HepG2 (cell line): Measurements from ENCODE around the gene PRKCZ. TPM values are rescaled to one million over a fixed set of nuclear protein-coding genes. Genes with fewer than 3 reads are reported as not detected.

Experiments used
- ARHGAP35 ChIP-seq: sonication (generic); formaldehyde crosslinking; IDR thresholded peaks from 2 replicates; pipeline ENCODE4 v1.9.0; 2022; ENCODE audit warnings: mild to moderate bottlenecking, inconsistent platforms, moderate library complexity, missing genetic modification reagents, borderline replicate concordance
- ATF1 ChIP-seq: IDR thresholded peaks from 2 replicates; pipeline ENCODE4 v1.6.1; 2016; ENCODE audit warnings: mild to moderate bottlenecking, control low read depth
- CREM ChIP-seq, 2 experiments: sonication (generic) in 1 of 2; formaldehyde crosslinking in 1 of 2; IDR thresholded peaks; 2 replicates each; pipeline versions ENCODE4 v1.4.0 to v1.6.1; 2016 to 2020; ENCODE audit warnings: antibody characterized with exemption in 1 of 2, mild to moderate bottlenecking in 1 of 2, missing genetic modification reagents in 1 of 2
- FIP1L1 ChIP-seq: fragments of 200-400 bp; formaldehyde crosslinking; IDR thresholded peaks from 2 replicates; pipeline ENCODE4 v1.6.1; 2018; ENCODE audit warnings: low read depth, mild to moderate bottlenecking, low read length, moderate library complexity, borderline replicate concordance; ENCODE audit not compliant: insufficient read depth
- HNF4A ChIP-seq: sonication (generic); formaldehyde crosslinking; IDR thresholded peaks from 2 replicates; pipeline ENCODE4 v1.4.0; 2020; ENCODE audit warnings: missing genetic modification reagents
- JUND ChIP-seq: sonication (generic); formaldehyde crosslinking; IDR thresholded peaks from 2 replicates; pipeline ENCODE4 v1.8.0; 2022; ENCODE audit warnings: mild to moderate bottlenecking, missing genetic modification reagents
- LCORL ChIP-seq, 2 experiments: fragments of 450-650 bp in 1 of 2; sonication (generic) in 1 of 2; formaldehyde crosslinking in 1 of 2; IDR thresholded peaks; 2 replicates each; pipeline versions ENCODE4 v1.5.0 to v1.6.1; 2017 to 2020; ENCODE audit warnings: antibody characterized with exemption in 1 of 2, missing genetic modification reagents in 1 of 2
- POLR2AphosphoS5 ChIP-seq: IDR thresholded peaks from 2 replicates; pipeline ENCODE4 v1.6.1; 2012; ENCODE audit warnings: low read depth, low read length
- SAFB2 ChIP-seq: sonication (generic); formaldehyde crosslinking; IDR thresholded peaks from 2 replicates; pipeline ENCODE4 v1.5.1; 2020; ENCODE audit warnings: missing genetic modification reagents, low read depth, mild to moderate bottlenecking, borderline replicate concordance
- SRF ChIP-seq: IDR thresholded peaks from 2 replicates; pipeline ENCODE4 v1.6.1; 2011; ENCODE audit warnings: mild to moderate bottlenecking, low read depth, low read length, moderate library complexity
- TFDP2 ChIP-seq: sonication (generic); formaldehyde crosslinking; IDR thresholded peaks from 2 replicates; pipeline ENCODE4 v1.4.0; 2020; ENCODE audit warnings: missing genetic modification reagents
- ZNF138 ChIP-seq: sonication (generic); formaldehyde crosslinking; IDR thresholded peaks from 2 replicates; pipeline ENCODE4 v1.5.0; 2020; ENCODE audit warnings: mild to moderate bottlenecking, low read depth, missing genetic modification reagents
- ZNF20 ChIP-seq: sonication (generic); formaldehyde crosslinking; IDR thresholded peaks from 2 replicates; pipeline ENCODE4 v1.4.0; 2020; ENCODE audit warnings: mild to moderate bottlenecking, moderate library complexity, missing genetic modification reagents
- ZNF205 ChIP-seq: IDR thresholded peaks from 2 replicates; pipeline ENCODE4 v1.6.1; 2018; ENCODE audit warnings: missing biosample characterization, missing genetic modification reagents
- ZNF430 ChIP-seq: sonication (generic); formaldehyde crosslinking; IDR thresholded peaks from 2 replicates; pipeline ENCODE4 v1.9.0; 2021; ENCODE audit warnings: mild to moderate bottlenecking, missing genetic modification reagents
- ZNF468 ChIP-seq: sonication (generic); formaldehyde crosslinking; IDR thresholded peaks from 2 replicates; pipeline ENCODE4 v1.8.0; 2022; ENCODE audit warnings: mild to moderate bottlenecking, moderate library complexity, missing genetic modification reagents
- ZNF496 ChIP-seq: sonication (generic); formaldehyde crosslinking; IDR thresholded peaks from 2 replicates; pipeline ENCODE4 v1.8.1; 2023; ENCODE audit warnings: mild to moderate bottlenecking, moderate library complexity, missing genetic modification reagents; ENCODE audit not compliant: insufficient replicate concordance
- ZNF747 ChIP-seq: sonication (generic); formaldehyde crosslinking; IDR thresholded peaks from 2 replicates; pipeline ENCODE4 v1.8.1; 2023; ENCODE audit warnings: missing genetic modification reagents, mild to moderate bottlenecking, borderline replicate concordance
- ZSCAN25 ChIP-seq: sonication (generic); formaldehyde crosslinking; IDR thresholded peaks from 2 replicates; pipeline ENCODE4 v1.8.0; 2022; ENCODE audit warnings: mild to moderate bottlenecking, missing genetic modification reagents
- polyA plus RNA-seq, 8 experiments: library from polyadenylated mRNA; depleted of rRNA in 3 of 8; stranded (reverse) in 7 of 8; unstranded in 1 of 8; fragments of >200 nt; fragmentation: Illumina TruSeq in 4 of 8; extraction: Trizol in 4 of 8; gene quantifications; 2 replicates each; pipeline versions ENCODE4 v1.2.1 to v1.2.3, GENCODE V29; 2011 to 2016; ENCODE audit warnings: low read depth in 4 of 8, missing spikeins in 1 of 8, mixed read lengths in 1 of 8; ENCODE audit not compliant: insufficient read depth in 1 of 8
- total RNA-seq, 5 experiments: library from RNA; depleted of rRNA; stranded (reverse); fragments of >200 nt; fragmentation: Illumina TruSeq; extraction: Trizol; gene quantifications; 2 replicates each; pipeline ENCODE4 v1.2.3, GENCODE V29; 2016; ENCODE audit warnings: low read depth in 1 of 5

PRKCZ gene
- total and polyA plus RNA-seq, 2 of the 13 experiments (the other 11 are each of a cell fraction or from before 2014, with no cell fraction given): 34.7 to 85.2 TPM

GRCh38 chr1:2072109-2072806 is 22.0 kb downstream of the PRKCZ start (continued):
- TF ChIP-seq SRF (no peak), ARHGAP35 (CRISPR knock-in tag) (no peak), LCORL (IDR thresholded peaks at IDR 0.05) (no peak), LCORL (CRISPR knock-in tag; IDR thresholded peaks at IDR 0.05) (no peak), HNF4A (CRISPR knock-in tag) (peak; percentile 50; the same call in 1 of the 2 replicates), ZSCAN25 (CRISPR knock-in tag) (no peak), ZNF747 (CRISPR knock-in tag) (no peak), ZNF138 (CRISPR knock-in tag) (no peak), FIP1L1 (no peak), ZNF430 (CRISPR knock-in tag) (no peak), ZNF468 (no peak), ZNF20 (CRISPR knock-in tag) (no peak), JUND (CRISPR knock-in tag) (no peak), ZNF496 (CRISPR knock-in tag) (no peak), ZNF205 (CRISPR knock-in tag) (no peak), TFDP2 (CRISPR knock-in tag) (no peak), CREM (IDR thresholded peaks at IDR 0.05) (no peak), CREM (CRISPR knock-in tag; IDR thresholded peaks at IDR 0.05) (no peak), POLR2AphosphoS5 (no peak), ATF1 (no peak), SAFB2 (no peak)
- TF ChIP-seq, all 625 proteins: peak for 12
